Sigmoid colon (tissue), 4 donors: ENCODE data around the gene SNCB.

Experiments
- EP300 ChIP-seq, 4 donors: sonication (generic); formaldehyde crosslinking; IDR thresholded peaks; one replicate each; pipeline ENCODE4 v1.6.1; 2017; ENCODE audit warnings: antibody characterized with exemption in 4 of 4
- POLR2A ChIP-seq, 2 donors: fragments of 450-650 bp; IDR thresholded peaks; one replicate each; pipeline ENCODE4 v1.6.1; 2016; ENCODE audit warnings: antibody characterized with exemption in 2 of 2, mild to moderate bottlenecking in 2 of 2, moderate library complexity in 2 of 2
- TF ChIP-seq, protein P1 (sequence below), 4 experiments: fragments of 450-650 bp in 3 of 4; fragments of 200-600 bp in 1 of 4; IDR thresholded peaks; one replicate each; pipeline ENCODE4 v1.5.1; 2016 to 2019; ENCODE audit warnings: antibody characterized with exemption in 4 of 4, mild to moderate bottlenecking in 3 of 4, moderate library complexity in 2 of 4

DNA sequence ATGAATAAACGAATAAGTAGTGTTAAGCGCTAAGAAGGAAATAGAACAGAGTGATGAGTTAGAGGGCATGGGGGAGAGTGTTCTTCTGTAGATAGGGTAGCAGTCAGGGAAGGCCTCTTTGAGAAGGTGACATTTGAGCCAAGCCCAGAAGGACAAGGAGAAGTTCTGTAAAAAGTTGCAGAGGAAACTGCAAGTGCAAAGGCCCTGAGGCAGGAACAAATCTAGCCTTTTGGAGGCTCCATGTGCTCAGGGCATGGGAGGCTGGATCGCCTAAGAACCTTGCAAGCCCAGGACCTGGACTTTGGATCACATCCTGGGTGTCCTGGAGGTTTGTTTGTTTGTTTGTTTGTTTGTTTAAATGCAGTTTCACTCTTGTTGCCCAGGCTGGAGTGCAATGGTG lies 8.1 kb upstream of the SNCB start:
- TF ChIP-seq POLR2A (IDR thresholded peaks at IDR 0.05) (no peak), EP300 (IDR thresholded peaks at IDR 0.05) (no peak)
- TF ChIP-seq, protein P1, sequence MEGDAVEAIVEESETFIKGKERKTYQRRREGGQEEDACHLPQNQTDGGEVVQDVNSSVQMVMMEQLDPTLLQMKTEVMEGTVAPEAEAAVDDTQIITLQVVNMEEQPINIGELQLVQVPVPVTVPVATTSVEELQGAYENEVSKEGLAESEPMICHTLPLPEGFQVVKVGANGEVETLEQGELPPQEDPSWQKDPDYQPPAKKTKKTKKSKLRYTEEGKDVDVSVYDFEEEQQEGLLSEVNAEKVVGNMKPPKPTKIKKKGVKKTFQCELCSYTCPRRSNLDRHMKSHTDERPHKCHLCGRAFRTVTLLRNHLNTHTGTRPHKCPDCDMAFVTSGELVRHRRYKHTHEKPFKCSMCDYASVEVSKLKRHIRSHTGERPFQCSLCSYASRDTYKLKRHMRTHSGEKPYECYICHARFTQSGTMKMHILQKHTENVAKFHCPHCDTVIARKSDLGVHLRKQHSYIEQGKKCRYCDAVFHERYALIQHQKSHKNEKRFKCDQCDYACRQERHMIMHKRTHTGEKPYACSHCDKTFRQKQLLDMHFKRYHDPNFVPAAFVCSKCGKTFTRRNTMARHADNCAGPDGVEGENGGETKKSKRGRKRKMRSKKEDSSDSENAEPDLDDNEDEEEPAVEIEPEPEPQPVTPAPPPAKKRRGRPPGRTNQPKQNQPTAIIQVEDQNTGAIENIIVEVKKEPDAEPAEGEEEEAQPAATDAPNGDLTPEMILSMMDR (IDR thresholded peaks at IDR 0.05): no peak
